IMR-90 (cell line): ENCODE results near the gene PLXNB3. TPM values are rescaled to one million over a fixed set of nuclear protein-coding genes. Genes with fewer than 3 reads are reported as not detected.
A peak's percentile ranks its signal among the peaks of the same experiment; 100 is the strongest.

Source experiments
- ATAC-seq: fragments of 200-7000 bp; cut with Tn5 transposase; 2 replicates; pipeline ENCODE4 v1.9.1; 2020; ENCODE audit warnings: low read depth, mild to moderate bottlenecking, moderate library complexity
- BruUV-seq: library from RNA; stranded (reverse); fragments of 400-500 nt; replicated peaks from 2 replicates; lab custom pipeline; 2021; lab: Mats Ljungman, UMichigan
- CTCF ChIA-PET: fragments of 300-600 bp; formaldehyde crosslinking; extraction: SDS; loops from one replicate; lab custom pipeline; 2021; ENCODE audit warnings: antibody characterized with exemption; lab: Yijun Ruan, JAX
- POLR2A ChIA-PET: fragments of 300-600 bp; sonication (Branson Sonifier 250); formaldehyde crosslinking; loops from one replicate; lab custom pipeline; 2022; ENCODE audit warnings: antibody characterized with exemption; ENCODE audit not compliant: unreplicated experiment; lab: Charles Lee
- DNase-seq: peaks from one replicate; pipeline ENCODE4 v3.0.0; 2013
- H2AFZ ChIP-seq: replicated peaks from 2 replicates; pipeline ENCODE3; 2013; ENCODE audit warnings: low read length, mild to moderate bottlenecking; ENCODE audit not compliant: poor library complexity
- H2AK5ac ChIP-seq: 2 replicates; pipeline ENCODE4 v1.6.1; 2013; ENCODE audit warnings: low read depth, low read length, inconsistent platforms
- H2AK9ac ChIP-seq: replicated peaks from 2 replicates; pipeline ENCODE3; 2013; ENCODE audit warnings: mild to moderate bottlenecking, low read depth, low read length, moderate library complexity; ENCODE audit not compliant: poor library complexity
- H2BK120ac ChIP-seq: 2 replicates; pipeline ENCODE4 v1.6.1; 2013; ENCODE audit warnings: low read depth, low read length, inconsistent platforms
- H2BK15ac ChIP-seq: 3 replicates; pipeline ENCODE4 v1.6.1; 2013; ENCODE audit warnings: low read depth, low read length, inconsistent platforms
- H2BK20ac ChIP-seq: 2 replicates; pipeline ENCODE4 v1.6.1; 2013; ENCODE audit warnings: low read depth, mild to moderate bottlenecking, inconsistent platforms, low read length, moderate library complexity
- H2BK5ac ChIP-seq: 2 replicates; pipeline ENCODE4 v1.6.1; 2013; ENCODE audit warnings: mild to moderate bottlenecking, low read depth, low read length, inconsistent platforms; ENCODE audit not compliant: poor library complexity, severe bottlenecking
- H3K14ac ChIP-seq: replicated peaks from 2 replicates; pipeline ENCODE4 v1.6.1; 2013; ENCODE audit warnings: low read depth, low read length, inconsistent platforms
- H3K18ac ChIP-seq: 2 replicates; pipeline ENCODE4 v1.6.1; 2013; ENCODE audit warnings: low read depth, low read length, control low read depth
- H3K23ac ChIP-seq: 2 replicates; pipeline ENCODE4 v1.6.1; 2013; ENCODE audit warnings: low read depth, low read length, inconsistent platforms
- H3K27ac ChIP-seq: 2 replicates; pipeline ENCODE4 v1.5.1; 2013; ENCODE audit warnings: mild to moderate bottlenecking, control low read depth, low read length; ENCODE audit not compliant: insufficient read depth
- H3K27me3 ChIP-seq: 2 replicates; pipeline ENCODE4 v1.6.1; 2013; ENCODE audit warnings: low read length; ENCODE audit not compliant: control insufficient read depth, insufficient read depth
- H3K36me3 ChIP-seq: 2 replicates; pipeline ENCODE4 v1.6.1; 2013; ENCODE audit warnings: low read length, mixed read lengths; ENCODE audit not compliant: control insufficient read depth, insufficient read depth
- H3K4ac ChIP-seq: 2 replicates; pipeline ENCODE4 v1.6.1; 2013; ENCODE audit warnings: low read depth, low read length, inconsistent platforms
- H3K4me1 ChIP-seq: 2 replicates; pipeline ENCODE4 v1.6.1; 2013; ENCODE audit warnings: low read length, mixed read lengths; ENCODE audit not compliant: control insufficient read depth, insufficient read depth
- H3K4me2 ChIP-seq: 2 replicates; pipeline ENCODE4 v1.6.1; 2013; ENCODE audit warnings: low read depth, mild to moderate bottlenecking, control low read depth, low read length, moderate library complexity
- H3K4me3 ChIP-seq: 2 replicates; pipeline ENCODE4 v1.5.1; 2013; ENCODE audit warnings: low read depth, mild to moderate bottlenecking, control low read depth, low read length, moderate library complexity; ENCODE audit not compliant: insufficient read depth
- H3K56ac ChIP-seq: 2 replicates; pipeline ENCODE4 v1.6.1; 2013; ENCODE audit warnings: low read length, inconsistent platforms; ENCODE audit not compliant: insufficient read depth; ENCODE audit errors: extremely low read depth
- H3K79me1 ChIP-seq, 2 experiments: 2 replicates each; pipeline ENCODE4 v1.6.1; 2013; ENCODE audit warnings: low read length in 2 of 2, inconsistent platforms in 1 of 2, low read depth in 1 of 2
- H3K9ac ChIP-seq: 2 replicates; pipeline ENCODE4 v1.6.1; 2013; ENCODE audit warnings: low read depth, low read length, control low read depth
- H3K9me1 ChIP-seq: 2 replicates; pipeline ENCODE4 v1.6.1; 2013; ENCODE audit warnings: low read length, inconsistent platforms; ENCODE audit not compliant: insufficient read depth
- H3K9me3 ChIP-seq: 2 replicates; pipeline ENCODE4 v1.6.1; 2013; ENCODE audit warnings: low read length; ENCODE audit not compliant: control insufficient read depth, insufficient read depth
- H4K20me1 ChIP-seq: 2 replicates; pipeline ENCODE4 v1.6.1; 2013; ENCODE audit warnings: low read length, inconsistent platforms; ENCODE audit not compliant: insufficient read depth
- H4K5ac ChIP-seq: 2 replicates; pipeline ENCODE4 v1.6.1; 2013; ENCODE audit warnings: mild to moderate bottlenecking, low read depth, low read length, control low read depth
- H4K8ac ChIP-seq, 2 experiments: 2 replicates each; pipeline ENCODE4 v1.6.1; 2013; ENCODE audit warnings: low read depth in 2 of 2, low read length in 2 of 2, control low read depth in 1 of 2, inconsistent platforms in 1 of 2
- H4K91ac ChIP-seq: 2 replicates; pipeline ENCODE4 v1.6.1; 2013; ENCODE audit warnings: low read depth, low read length, inconsistent platforms; ENCODE audit not compliant: insufficient read depth
- BHLHE40 ChIP-seq: fragments of 150-350 bp; IDR thresholded peaks from 2 replicates; pipeline ENCODE4 v1.6.1; 2016; ENCODE audit warnings: mild to moderate bottlenecking, low read depth, low read length
- ELK1 ChIP-seq: fragments of 150-350 bp; IDR thresholded peaks from 2 replicates; pipeline ENCODE4 v1.6.1; 2016; ENCODE audit warnings: low read depth, mild to moderate bottlenecking, low read length, moderate library complexity, borderline replicate concordance
- MAFK ChIP-seq: IDR thresholded peaks from 2 replicates; pipeline ENCODE4 v1.6.1; 2012; ENCODE audit warnings: low read depth, low read length, improper control_type of control experiment
- MAZ ChIP-seq: IDR thresholded peaks from 2 replicates; pipeline ENCODE4 v1.6.1; 2012; ENCODE audit warnings: low read depth, mild to moderate bottlenecking, low read length, improper control_type of control experiment, moderate library complexity, borderline replicate concordance
- NFE2L2 ChIP-seq: fragments of 150-350 bp; IDR thresholded peaks from 2 replicates; pipeline ENCODE4 v1.6.1; 2016; ENCODE audit warnings: low read depth, mild to moderate bottlenecking, low read length
- RAD21 ChIP-seq: IDR thresholded peaks from 2 replicates; pipeline ENCODE4 v1.6.1; 2012; ENCODE audit warnings: low read length, improper control_type of control experiment
- RFX5 ChIP-seq: IDR thresholded peaks from 2 replicates; pipeline ENCODE4 v1.8.0; 2012; ENCODE audit warnings: low read depth, mild to moderate bottlenecking, low read length, moderate library complexity
- WGBS, 2 experiments: methylation state at CpG; one replicate each; pipeline versions ENCODE4 v1.1.5 to v1.1.7; 2013; ENCODE audit warnings: missing lambda C conversion rate in 2 of 2; ENCODE audit not compliant: insufficient read length in 1 of 2; ENCODE audit errors: extremely low coverage in 2 of 2; 5-methylcytosine and 5-hydroxymethylcytosine counted together
- dilution Hi-C: fragments of 300-500 bp; cut with HindIII; formaldehyde crosslinking; loops from one replicate; pipeline ENCODE4 v1.14.3; 2018; ENCODE audit warnings: low sequenced_read_pairs; ENCODE audit not compliant: unreplicated experiment
- in situ Hi-C: fragments of 300-500 bp; cut with MboI; formaldehyde crosslinking; loops from 3 replicates; pipeline ENCODE4 v1.14.3; 2019; ENCODE audit warnings: low sequenced_read_pairs, inconsistent platforms, mixed read lengths
- intact Hi-C: fragments of 100-400 bp; cut with micrococcal nuclease; formaldehyde crosslinking; loops from 2 replicates; pipeline ENCODE4 v1.10.0; 2022
- polyA plus RNA-seq, 3 experiments: library from polyadenylated mRNA; depleted of rRNA; stranded (reverse); fragments of >200 nt; gene quantifications; 2 replicates each; pipeline ENCODE4 v1.2.3, GENCODE V29; 2012; ENCODE audit warnings: low replicate concordance in 1 of 3
- total RNA-seq: library from RNA; depleted of rRNA; stranded (reverse); fragments of >200 nt; gene quantifications from 2 replicates; pipeline ENCODE4 v1.2.3, GENCODE V29; 2012

PLXNB3 gene
- total and polyA plus RNA-seq, 2 of the 4 experiments (the other 2 are of a cell fraction) = 0.36 to 22.3 TPM

GRCh38 chrX:153773741-153774575 lies 9.9 kb downstream of the PLXNB3 start:
- no peak overlapping the region for H2AK9ac ChIP-seq
- ATAC-seq (no peak), DNase-seq (no peak)
- H3K14ac ChIP-seq = no peak overlapping the region
- H3K79me1 ChIP-seq = no peaks in the 10 kb centered on the region
- H3K23ac ChIP-seq = no peak overlapping the region
- H3K56ac ChIP-seq = no peak overlapping the region
- no peak overlapping the region for H2BK15ac ChIP-seq
- no peak overlapping the region for H3K27ac ChIP-seq
- 99% methylated on average over 24 of the region's 48 CpGs; no CpG with 5 or more reads in 1 of the 2 experiments for WGBS, 2 experiments
- intact Hi-C loops (no loop called here), dilution Hi-C loops (no loop called here), in situ Hi-C loops (no loop called here)
- no peak overlapping the region for H2AK5ac ChIP-seq
- H4K5ac ChIP-seq = no peak overlapping the region
- H2BK5ac ChIP-seq = no peak overlapping the region
- H4K91ac ChIP-seq = no peak overlapping the region
- BruUV-seq = TSS peak; percentile 38
- peaks cover 4% of the 10 kb centered on the region; the same call in 1 of the 2 replicates for H3K36me3 ChIP-seq
- ChIA-PET POLR2A (no interaction called here), CTCF (no interaction called here)
- H2BK120ac ChIP-seq = no peak overlapping the region
- no peak overlapping the region for H4K8ac ChIP-seq
- H3K4ac ChIP-seq = no peak overlapping the region
- H3K4me3 ChIP-seq = no peak overlapping the region
- H3K9me1 ChIP-seq = no peaks in the 10 kb centered on the region
- H3K4me1 ChIP-seq = no peaks in the 10 kb centered on the region
- no peak overlapping the region for H2AFZ ChIP-seq
- no peaks in the 10 kb centered on the region for H3K27me3 ChIP-seq
- H3K9ac ChIP-seq = no peak overlapping the region
- no peak overlapping the region for H3K4me2 ChIP-seq
- no peak for TF ChIP-seq RFX5
- TF ChIP-seq MAFK = no peak
- TF ChIP-seq ELK1 = no peak
- TF ChIP-seq NFE2L2 = no peak
- no peak for TF ChIP-seq MAZ
- no peak for TF ChIP-seq BHLHE40
- no peak for TF ChIP-seq RAD21
- no peak overlapping the region for H2BK20ac ChIP-seq
- H3K9me3 ChIP-seq = no peaks in the 10 kb centered on the region; the same call in 1 of the 2 replicates
- H3K18ac ChIP-seq = no peak overlapping the region
- no peaks in the 10 kb centered on the region for H4K20me1 ChIP-seq
